Gastroesophageal sphincter (tissue), 4 donors: Measurements from ENCODE around the gene PRDM1. TPM values are rescaled to one million over a fixed set of nuclear protein-coding genes. Genes with fewer than 3 reads are reported as not detected.

Experiments used
- ATAC-seq: fragments of 150-250 bp; one replicate; pipeline ENCODE4 v1.9.1; 2016; ENCODE audit warnings: mild to moderate bottlenecking, moderate library complexity
- H3K27ac ChIP-seq, 4 donors: fragments of 200-600 bp; sonication (generic) in 3 of 4; 1 replicate in 3 of 4; 2 replicates in 1 of 4; pipeline ENCODE4 v1.5.1; 2016 to 2019
- H3K27me3 ChIP-seq: fragments of 200-600 bp; sonication (generic); one replicate; pipeline ENCODE4 v1.5.1; 2019
- H3K36me3 ChIP-seq, 2 donors: fragments of 200-600 bp; sonication (generic); one replicate each; pipeline ENCODE4 v1.5.1; 2019; ENCODE audit warnings: control low read depth in 1 of 2
- H3K4me1 ChIP-seq, 3 donors: fragments of 200-600 bp; sonication (generic); 1 replicate in 2 of 3; 2 replicates in 1 of 3; pipeline ENCODE4 v1.5.1; 2016 to 2019; ENCODE audit warnings: control low read depth in 2 of 3
- H3K4me3 ChIP-seq, 2 donors: fragments of 200-600 bp; sonication (generic); one replicate each; pipeline ENCODE4 v1.5.1; 2019; ENCODE audit warnings: mild to moderate bottlenecking in 1 of 2, moderate library complexity in 1 of 2
- H3K9me3 ChIP-seq, 3 donors: fragments of 200-600 bp; sonication (generic); one replicate each; pipeline ENCODE4 v1.5.1; 2017 to 2019; ENCODE audit warnings: control low read depth in 2 of 3
- CTCF ChIP-seq, 4 experiments: fragments of 200-600 bp in 2 of 4; fragments of 450-650 bp in 2 of 4; sonication (generic) in 1 of 4; IDR thresholded peaks; one replicate each; pipeline ENCODE4 v1.5.1; 2017 to 2019; ENCODE audit warnings: antibody characterized with exemption in 4 of 4, mild to moderate bottlenecking in 2 of 4, moderate library complexity in 2 of 4
- EP300 ChIP-seq: sonication (generic); formaldehyde crosslinking; IDR thresholded peaks from one replicate; pipeline ENCODE4 v1.6.1; 2017; ENCODE audit warnings: antibody characterized with exemption, mild to moderate bottlenecking
- POLR2A ChIP-seq, 2 donors: fragments of 450-650 bp; IDR thresholded peaks; one replicate each; pipeline ENCODE4 v1.6.1; 2017; ENCODE audit warnings: antibody characterized with exemption in 2 of 2, mild to moderate bottlenecking in 2 of 2, moderate library complexity in 1 of 2
- POLR2AphosphoS5 ChIP-seq: sonication (generic); formaldehyde crosslinking; IDR thresholded peaks from one replicate; pipeline ENCODE4 v1.6.1; 2017; ENCODE audit warnings: antibody characterized with exemption
- WGBS, 2 donors: methylation state at CpG; one replicate each; pipeline ENCODE4 v1.1.5; 2018; ENCODE audit warnings: low coverage in 1 of 2; 5-methylcytosine and 5-hydroxymethylcytosine counted together
- total RNA-seq, 4 donors: library from RNA; depleted of rRNA; stranded (reverse); fragments of >200 nt; gene quantifications; one replicate each; pipeline ENCODE4 v1.1.0, GENCODE V29; 2016

The PRDM1 gene
- total RNA-seq, 4 donors from 2014 or later: 1.8 to 4.0 (median 3.2) TPM

- H3K9me3 ChIP-seq: no peaks in the 10 kb centered on the region
- peak; percentile 44 for ATAC-seq
- H3K4me3 ChIP-seq: peak overlapping the region; percentile 20 to 43
- peaks cover 0 to 21% (median 2%) of the 10 kb centered on the region in 3 donors for H3K4me1 ChIP-seq
- WGBS, 2 donors: 20 to 32% methylated on average over 14 to 15 of the region's 19 CpGs
- no peaks in the 10 kb centered on the region for H3K36me3 ChIP-seq
- TF ChIP-seq EP300 (no peak), POLR2A (IDR thresholded peaks at IDR 0.05) (peak in 1 of 2 donors; percentile 12), CTCF (IDR thresholded peaks at IDR 0.05) (no peak), POLR2AphosphoS5 (peak; percentile 13)
- peaks cover 53% of the 10 kb centered on the region for H3K27me3 ChIP-seq
- H3K27ac ChIP-seq: peak overlapping the region; percentile 31 to 65 (median 60)
Measured at GRCh38 chr6:106098383-106099234, 12.5 kb downstream of the PRDM1 start.

DNA sequence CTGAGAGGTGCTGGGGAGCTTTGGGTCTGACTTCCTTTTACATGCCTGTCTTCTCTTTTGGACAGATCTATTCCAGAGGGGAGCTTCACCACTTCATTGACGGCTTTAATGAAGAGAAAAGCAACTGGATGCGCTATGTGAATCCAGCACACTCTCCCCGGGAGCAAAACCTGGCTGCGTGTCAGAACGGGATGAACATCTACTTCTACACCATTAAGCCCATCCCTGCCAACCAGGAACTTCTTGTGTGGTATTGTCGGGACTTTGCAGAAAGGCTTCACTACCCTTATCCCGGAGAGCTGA lies 13.1 kb downstream of the PRDM1 start:
- H3K36me3 ChIP-seq: no peaks in the 10 kb centered on the region
- ATAC-seq: no peak
- peak overlapping the region; percentile 20 to 43 for H3K4me3 ChIP-seq
- H3K9me3 ChIP-seq: no peaks in the 10 kb centered on the region
- TF ChIP-seq EP300: no peak
- TF ChIP-seq POLR2A (IDR thresholded peaks at IDR 0.05): no peak
- TF ChIP-seq POLR2AphosphoS5: no peak
- TF ChIP-seq CTCF (IDR thresholded peaks at IDR 0.05): no peak
- peak overlapping the region in 2 of 4 donors; percentile 58 to 65 for H3K27ac ChIP-seq
- peaks cover 53% of the 10 kb centered on the region for H3K27me3 ChIP-seq
- 26 to 40% methylated on average over 7 of the region's 7 CpGs for WGBS, 2 donors
- H3K4me1 ChIP-seq: peaks cover 0 to 21% (median 2%) of the 10 kb centered on the region in 3 donors

DNA sequence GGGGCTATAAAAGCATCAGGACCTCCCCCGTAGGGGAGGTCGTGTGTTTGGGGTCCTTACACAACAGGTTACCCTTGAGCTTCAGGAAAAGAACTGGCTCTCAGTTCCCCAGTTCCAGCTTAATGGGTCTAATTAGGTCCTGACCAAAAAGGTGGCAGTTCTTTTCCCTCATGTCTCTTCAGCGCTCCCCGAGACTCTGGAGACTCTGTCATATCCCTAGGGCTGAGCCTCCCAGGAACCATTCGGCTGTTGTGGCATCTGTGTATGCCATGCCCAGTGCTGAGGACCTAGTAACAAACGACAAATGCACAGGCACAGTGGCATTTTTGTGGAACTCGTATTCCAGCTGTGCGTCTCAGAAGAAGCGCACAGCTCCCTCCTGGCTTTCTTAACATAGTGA lies 14.6 kb downstream of the PRDM1 start:
- no peak for TF ChIP-seq POLR2A (IDR thresholded peaks at IDR 0.05)
- TF ChIP-seq POLR2AphosphoS5: no peak
- no peak for TF ChIP-seq EP300
- TF ChIP-seq CTCF (IDR thresholded peaks at IDR 0.05): no peak
- ATAC-seq: no peak
- no peak overlapping the region for H3K4me3 ChIP-seq

DNA sequence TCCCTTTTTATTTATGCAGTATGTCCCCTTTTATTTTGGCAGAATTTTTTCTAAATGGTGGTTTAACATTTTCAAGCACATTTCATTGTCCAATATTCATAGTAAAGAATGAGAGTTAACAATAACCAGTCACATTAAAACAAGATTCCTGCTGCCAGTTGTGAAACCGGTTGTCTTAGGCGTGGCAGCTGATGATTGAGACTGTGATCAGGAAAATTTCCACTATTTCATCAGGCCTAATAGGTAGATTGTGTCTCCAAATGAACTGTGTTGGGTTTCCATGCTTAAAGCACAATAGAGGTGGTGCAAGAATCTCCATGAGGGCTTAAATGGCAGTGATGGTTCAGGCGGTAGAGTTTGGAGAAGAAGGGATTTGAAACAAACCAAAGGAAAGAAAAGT lies 15.3 kb downstream of the PRDM1 start:
- Histone ChIP-seq H3K9me3 (no peaks in the 10 kb centered on the region), H3K36me3 (peaks cover 0 to 11% of the 10 kb centered on the region in 2 donors), H3K4me3 (no peak overlapping the region), H3K27ac (no peak overlapping the region), H3K4me1 (peaks cover 0 to 21% (median 2%) of the 10 kb centered on the region in 3 donors), H3K27me3 (peaks cover 45% of the 10 kb centered on the region)
- ATAC-seq: no peak
- no peak for TF ChIP-seq POLR2A (IDR thresholded peaks at IDR 0.05)
- TF ChIP-seq EP300: no peak
- no peak for TF ChIP-seq CTCF (IDR thresholded peaks at IDR 0.05)
- TF ChIP-seq POLR2AphosphoS5: no peak
- WGBS, 2 donors: 73 to 100% methylated on average over 3 of the region's 3 CpGs

More for the DNA sequence above, 14.6 kb downstream of the PRDM1 start:
- 85 to 97% methylated on average over 5 to 7 of the region's 9 CpGs for WGBS, 2 donors
- Histone ChIP-seq H3K9me3 (no peaks in the 10 kb centered on the region), H3K27ac (no peak overlapping the region), H3K36me3 (peaks cover 0 to 6% of the 10 kb centered on the region in 2 donors), H3K4me1 (peaks cover 0 to 21% (median 2%) of the 10 kb centered on the region in 3 donors), H3K27me3 (peaks cover 51% of the 10 kb centered on the region)

DNA sequence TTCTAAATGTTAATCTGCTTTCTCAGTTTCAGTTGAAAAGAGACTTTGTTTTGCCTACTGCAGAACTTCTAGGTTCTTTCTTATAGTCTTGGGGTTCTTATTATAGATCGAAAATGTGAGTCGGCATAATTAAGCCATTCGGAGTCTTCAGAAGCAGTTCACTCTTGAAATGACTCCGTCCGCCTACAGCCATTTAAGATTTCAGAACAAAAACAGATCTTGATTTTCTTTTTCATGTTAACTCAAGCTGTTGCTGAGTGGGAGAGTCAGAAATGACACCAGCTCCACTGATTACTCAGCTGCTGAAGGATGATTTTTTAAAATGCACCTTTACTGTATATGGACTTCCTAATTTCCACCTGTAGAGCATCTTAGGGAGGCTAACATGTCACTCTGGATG lies 15.9 kb downstream of the PRDM1 start:
- Histone ChIP-seq H3K36me3 (peaks cover 0 to 16% of the 10 kb centered on the region in 2 donors), H3K4me1 (peaks cover 0 to 21% (median 2%) of the 10 kb centered on the region in 3 donors), H3K27ac (no peak overlapping the region), H3K4me3 (no peak overlapping the region), H3K9me3 (no peaks in the 10 kb centered on the region), H3K27me3 (peaks cover 40% of the 10 kb centered on the region)
- TF ChIP-seq CTCF (IDR thresholded peaks at IDR 0.05) (no peak), POLR2AphosphoS5 (no peak), POLR2A (IDR thresholded peaks at IDR 0.05) (no peak), EP300 (no peak)
- no peak for ATAC-seq
- WGBS, 2 donors: 82 to 100% methylated on average over 4 to 5 of the region's 5 CpGs
